GM19467 (cell line): ENCODE measurements around the gene PDZRN4.
"Not testable (repeated sequence)": the region's sequence is repeated elsewhere in the genome, so short reads cannot be mapped to it uniquely, and the experiment has no call there.

Experiments used
- ATAC-seq: cut with Tn5 transposase; IDR thresholded peaks from one replicate; pipeline ENCODE4 v1.9.1; 2021; ENCODE audit warnings: mild to moderate bottlenecking, moderate library complexity; ENCODE audit not compliant: unreplicated experiment

The PDZRN4 gene

DNA sequence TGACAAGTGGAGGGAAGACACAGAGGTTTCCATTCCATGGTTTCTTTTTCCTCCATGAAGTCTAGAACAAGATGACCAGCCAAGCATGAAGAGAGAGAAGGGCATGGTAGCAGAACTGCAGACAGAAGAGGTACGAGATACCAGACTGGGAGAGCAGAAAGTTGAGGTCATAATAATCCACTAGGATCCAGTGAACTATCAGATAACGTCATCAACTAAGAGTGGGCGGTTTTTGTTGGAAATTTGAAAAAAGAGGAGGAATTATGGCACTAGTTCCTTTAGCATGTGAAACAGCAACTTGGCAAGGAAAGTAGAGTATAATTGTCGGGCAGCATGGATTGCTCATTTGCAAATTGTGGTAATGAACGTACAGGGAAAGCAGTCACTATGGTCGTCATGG, 357.6 kb downstream of the PDZRN4 start:
- ATAC-seq, result no peak

DNA sequence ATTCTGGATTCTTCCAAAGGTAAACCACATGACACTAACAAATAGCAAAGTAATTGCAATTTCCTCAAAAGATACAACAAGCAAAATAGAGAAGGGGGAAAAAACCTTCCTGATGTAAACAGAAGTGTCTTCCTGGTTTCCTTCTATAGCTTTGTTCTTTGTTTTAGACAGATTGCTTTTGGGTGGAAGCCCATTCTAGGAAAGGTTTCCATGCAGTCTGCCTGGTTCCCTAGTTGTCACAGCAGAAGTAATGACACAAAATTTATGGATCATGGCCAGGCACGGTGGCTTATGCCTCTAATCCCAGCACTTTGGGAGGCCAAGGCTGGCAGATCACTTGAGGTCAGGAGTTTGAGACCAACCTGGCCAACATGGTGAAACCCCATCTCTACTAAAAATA, 359.0 kb downstream of the PDZRN4 start:
- ATAC-seq, result not testable (repeated sequence)

DNA sequence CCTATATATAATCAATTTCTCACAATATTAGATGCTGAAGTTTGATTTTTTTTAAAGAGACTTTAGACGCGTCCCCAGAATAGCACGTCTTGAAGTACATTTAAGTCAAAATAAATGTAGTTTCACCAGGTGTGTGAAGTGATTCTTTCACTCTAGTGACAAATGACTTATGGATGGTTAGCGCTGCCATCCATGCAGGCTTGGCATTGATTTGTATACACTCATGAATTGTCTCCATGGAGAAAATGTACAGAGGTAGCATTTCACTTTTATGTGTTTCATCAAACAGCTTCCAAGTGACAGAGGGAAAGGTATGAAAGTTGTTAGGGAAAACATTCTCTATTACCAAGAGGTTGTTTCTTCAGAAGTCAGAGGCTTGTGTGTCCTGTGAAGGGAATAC, 360.8 kb downstream of the PDZRN4 start:
- ATAC-seq, result no peak

DNA sequence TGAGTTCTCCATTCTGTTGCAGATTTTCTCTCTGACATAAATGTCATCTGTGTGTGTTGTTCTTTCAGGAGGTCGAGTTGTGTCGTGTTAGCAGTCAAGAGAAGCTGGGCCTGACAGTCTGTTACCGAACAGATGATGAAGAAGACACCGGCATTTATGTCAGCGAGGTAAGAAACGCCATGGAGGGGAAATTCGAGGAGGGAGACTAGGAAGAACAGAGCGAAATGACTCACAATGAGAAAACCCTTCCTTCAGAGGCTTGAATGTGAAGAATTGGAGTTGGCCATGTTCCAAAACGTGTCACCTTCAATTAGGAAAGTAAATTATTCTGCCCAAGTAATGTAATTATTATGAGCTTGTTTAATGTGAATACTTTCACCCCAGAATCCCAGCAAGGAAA, 364.5 kb downstream of the PDZRN4 start:
- ATAC-seq, result no peak

GRCh38 chr12:41556176-41556575, 368.1 kb downstream of the PDZRN4 start:
- ATAC-seq, result no peak

DNA sequence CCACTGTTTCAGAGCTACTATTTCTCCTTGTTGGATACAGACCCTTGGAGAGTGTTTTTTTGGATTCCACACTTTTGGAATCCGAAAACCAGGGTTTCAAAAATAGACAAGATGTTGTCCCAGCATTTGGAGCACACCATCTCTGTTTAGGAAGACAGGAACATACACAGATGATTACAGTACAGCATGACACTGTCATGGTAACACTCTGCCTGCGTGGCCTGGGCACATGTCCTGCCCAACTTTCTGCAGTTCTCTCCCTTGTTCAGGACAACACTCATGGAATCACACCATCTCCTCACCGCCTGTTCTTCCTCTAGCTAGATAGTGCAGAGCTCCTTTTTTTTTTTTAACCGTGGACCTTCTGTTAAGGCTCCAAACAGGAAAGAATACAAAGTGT, 369.2 kb downstream of the PDZRN4 start:
- ATAC-seq, result no peak

- no peak for ATAC-seq
Observed at GRCh38 chr12:41558671-41559070, 370.6 kb downstream of the PDZRN4 start.

GRCh38 chr12:41563051-41563450, 374.9 kb downstream of the PDZRN4 start:
- no peak for ATAC-seq

- ATAC-seq, result no peak
Observed at GRCh38 chr12:41564816-41565215, 376.7 kb downstream of the PDZRN4 start.

DNA sequence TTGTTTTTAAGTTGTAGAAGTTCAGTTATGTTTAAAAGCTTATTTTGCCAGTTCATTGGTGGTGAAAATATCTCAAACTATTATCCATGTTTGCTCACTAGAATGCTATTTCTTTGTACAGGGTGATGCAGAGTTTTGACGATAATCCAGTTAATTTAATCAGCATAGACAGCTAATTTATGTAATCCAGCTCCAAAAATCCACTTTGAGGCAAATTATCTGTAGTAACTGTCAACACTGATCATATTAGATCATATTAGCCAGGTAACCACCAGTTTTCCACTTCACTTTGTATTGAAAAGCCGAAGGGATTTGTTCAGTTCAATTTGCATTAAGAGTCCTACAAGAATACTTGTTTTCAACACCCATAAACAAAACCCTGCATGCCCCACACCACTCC, 378.6 kb downstream of the PDZRN4 start:
- no peak for ATAC-seq

DNA sequence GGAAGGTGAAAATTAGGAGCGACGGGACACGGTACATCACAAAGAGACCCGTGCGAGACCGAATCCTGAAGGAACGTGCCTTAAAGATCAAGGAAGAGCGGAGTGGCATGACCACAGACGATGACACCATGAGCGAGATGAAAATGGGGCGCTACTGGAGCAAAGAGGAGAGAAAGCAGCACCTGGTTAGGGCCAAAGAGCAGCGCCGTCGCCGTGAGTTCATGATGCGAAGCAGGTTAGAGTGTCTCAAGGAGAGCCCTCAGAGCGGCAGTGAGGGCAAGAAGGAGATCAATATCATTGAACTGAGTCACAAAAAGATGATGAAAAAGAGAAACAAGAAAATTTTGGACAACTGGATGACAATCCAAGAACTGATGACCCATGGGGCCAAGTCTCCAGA, 385.3 kb downstream of the PDZRN4 start:
- no peak for ATAC-seq

DNA sequence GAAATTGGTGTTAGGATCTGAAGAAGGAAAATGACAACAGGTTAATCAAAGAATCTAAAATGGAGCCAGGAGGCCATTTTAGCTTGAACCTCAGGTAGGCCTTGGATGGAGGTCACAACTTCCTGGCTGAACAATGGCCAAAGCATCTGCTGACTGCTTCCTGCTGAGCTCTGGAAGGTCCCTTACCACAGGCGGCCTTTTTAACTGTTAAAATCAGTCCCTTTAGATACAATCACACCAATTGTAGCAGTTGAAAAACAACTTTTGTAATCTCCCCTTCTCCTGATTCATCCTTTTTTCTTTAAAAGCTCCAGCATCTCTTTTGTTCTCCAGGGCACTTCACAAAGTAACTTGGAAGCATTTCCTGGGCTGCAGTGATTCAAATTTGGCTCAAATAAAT, 388.8 kb downstream of the PDZRN4 start:
- no peak for ATAC-seq

GRCh38 chr12:41577995-41578394, 389.9 kb downstream of the PDZRN4 start:
- no peak for ATAC-seq

DNA sequence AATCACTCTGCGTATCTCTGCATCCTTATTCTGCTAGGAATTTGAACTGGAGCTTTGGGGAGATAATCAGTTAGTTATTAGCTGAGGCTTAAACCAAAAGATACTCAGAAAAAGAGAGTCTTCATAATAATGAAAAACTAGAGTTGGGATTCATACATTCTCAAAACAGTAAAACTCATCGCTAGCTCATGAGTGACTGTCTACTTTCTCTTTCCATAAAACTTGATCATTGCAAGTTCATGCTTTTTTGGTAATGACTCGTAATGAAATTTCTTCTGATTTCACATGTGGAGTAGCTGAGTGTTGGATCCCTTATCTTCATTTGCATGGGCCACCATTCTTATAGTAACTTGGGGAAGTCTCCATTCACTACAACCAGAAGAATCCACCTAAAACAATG, 397.7 kb downstream of the PDZRN4 start:
- ATAC-seq, result no peak

DNA sequence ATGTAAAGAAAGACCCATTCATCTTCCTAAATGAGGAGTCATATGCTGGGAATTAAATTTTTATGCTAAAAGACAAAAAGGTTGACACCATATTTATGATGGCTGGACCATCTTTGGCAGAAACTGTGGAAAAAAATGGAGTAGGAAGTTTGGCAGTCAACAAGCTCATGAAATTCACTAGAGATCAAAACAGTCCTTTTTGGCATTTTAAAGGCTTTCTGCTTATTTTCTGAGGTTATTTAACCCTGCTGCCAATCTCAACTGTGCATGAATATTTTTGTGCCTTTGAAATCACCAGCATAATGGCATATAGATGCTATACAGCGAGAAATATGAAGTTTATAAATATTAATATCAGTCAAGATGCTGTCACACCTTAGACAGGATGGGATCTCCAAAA, 399.5 kb downstream of the PDZRN4 start:
- ATAC-seq, result no peak

DNA sequence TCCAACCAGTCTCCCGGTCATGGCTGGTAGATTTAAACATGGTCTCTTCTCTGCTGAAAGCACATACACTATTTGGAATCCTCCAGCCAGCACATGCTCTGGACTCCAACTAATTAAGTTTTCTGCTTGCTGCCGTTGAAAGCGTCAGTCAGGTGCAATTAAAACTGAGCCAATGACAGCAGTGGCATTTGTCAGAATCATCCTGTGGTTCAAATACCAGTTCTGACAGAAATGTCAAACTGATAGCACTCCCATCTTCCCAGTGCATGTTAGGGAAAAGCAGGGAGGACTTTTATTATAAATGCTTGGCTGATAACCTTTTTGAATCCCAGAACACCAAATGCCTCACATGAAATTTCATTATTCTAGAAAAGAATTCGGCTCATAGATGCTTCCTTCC, 401.8 kb downstream of the PDZRN4 start:
- ATAC-seq, result no peak

- ATAC-seq, result no peak
Observed at GRCh38 chr12:41596190-41596589, 408.1 kb downstream of the PDZRN4 start.

- no peak for ATAC-seq
Observed at GRCh38 chr12:41604830-41605229, 416.7 kb downstream of the PDZRN4 start.

- peak; percentile 74 for ATAC-seq
Observed at GRCh38 chr12:41605545-41606305, 417.6 kb downstream of the PDZRN4 start.

- no peak for ATAC-seq
Observed at GRCh38 chr12:41606468-41607445, 418.6 kb downstream of the PDZRN4 start.

DNA sequence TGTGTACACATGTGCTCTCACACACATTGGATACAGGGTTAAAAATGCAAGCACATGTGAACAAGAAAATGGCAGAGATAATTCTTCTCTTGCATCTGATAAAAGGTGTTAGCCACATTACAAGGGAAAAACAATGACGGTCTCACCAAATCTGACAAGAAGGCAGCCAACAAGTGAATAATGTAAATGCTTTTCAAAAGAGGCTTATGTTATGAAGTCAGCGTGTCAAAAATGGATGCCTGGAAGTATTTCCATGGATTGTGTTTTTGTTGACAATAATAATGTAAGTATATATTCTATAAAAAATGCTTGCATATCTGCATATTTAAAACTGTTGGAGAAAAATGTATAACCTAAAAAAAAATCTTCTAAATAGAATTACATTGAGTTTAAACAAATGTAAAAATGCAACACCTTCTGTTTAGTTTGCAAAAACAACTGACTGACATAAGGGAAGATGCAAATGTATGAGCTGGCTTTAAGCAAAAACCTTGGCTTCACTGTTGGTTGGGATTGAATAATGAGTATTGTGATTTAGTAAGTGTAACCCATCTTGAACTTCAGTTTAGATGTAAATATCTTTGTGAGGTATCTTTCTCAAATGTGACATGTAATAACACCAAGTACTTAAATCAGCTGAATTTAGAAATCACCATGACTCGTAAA, 424.9 kb downstream of the PDZRN4 start:
- ATAC-seq, result no peak
